Measurements from ENCODE around the gene FAF1.

GRCh38 chr1:50705041-50705440 is 255.0 kb downstream of the FAF1 start:
- TF ChIP-seq CTCF (IDR thresholded peaks at IDR 0.05) = no peak
- TF ChIP-seq POLR2AphosphoS5 (IDR thresholded peaks at IDR 0.05) = no peak
